PC-9 (cell line): ENCODE data around the gene CNIH3.

Source experiments
- EZH2 ChIP-seq: fragments of 200-600 bp; sonication (generic); IDR thresholded peaks from 2 replicates; pipeline ENCODE4 v1.8.0; 2017; ENCODE audit warnings: antibody characterized with exemption, low read depth
- TF ChIP-seq, protein P1 (sequence below): fragments of 200-600 bp; sonication (generic); conservative IDR thresholded peaks from 2 replicates; pipeline ENCODE4 v1.6.1; 2017; ENCODE audit warnings: mixed run types, antibody characterized with exemption, mild to moderate bottlenecking, moderate library complexity

DNA sequence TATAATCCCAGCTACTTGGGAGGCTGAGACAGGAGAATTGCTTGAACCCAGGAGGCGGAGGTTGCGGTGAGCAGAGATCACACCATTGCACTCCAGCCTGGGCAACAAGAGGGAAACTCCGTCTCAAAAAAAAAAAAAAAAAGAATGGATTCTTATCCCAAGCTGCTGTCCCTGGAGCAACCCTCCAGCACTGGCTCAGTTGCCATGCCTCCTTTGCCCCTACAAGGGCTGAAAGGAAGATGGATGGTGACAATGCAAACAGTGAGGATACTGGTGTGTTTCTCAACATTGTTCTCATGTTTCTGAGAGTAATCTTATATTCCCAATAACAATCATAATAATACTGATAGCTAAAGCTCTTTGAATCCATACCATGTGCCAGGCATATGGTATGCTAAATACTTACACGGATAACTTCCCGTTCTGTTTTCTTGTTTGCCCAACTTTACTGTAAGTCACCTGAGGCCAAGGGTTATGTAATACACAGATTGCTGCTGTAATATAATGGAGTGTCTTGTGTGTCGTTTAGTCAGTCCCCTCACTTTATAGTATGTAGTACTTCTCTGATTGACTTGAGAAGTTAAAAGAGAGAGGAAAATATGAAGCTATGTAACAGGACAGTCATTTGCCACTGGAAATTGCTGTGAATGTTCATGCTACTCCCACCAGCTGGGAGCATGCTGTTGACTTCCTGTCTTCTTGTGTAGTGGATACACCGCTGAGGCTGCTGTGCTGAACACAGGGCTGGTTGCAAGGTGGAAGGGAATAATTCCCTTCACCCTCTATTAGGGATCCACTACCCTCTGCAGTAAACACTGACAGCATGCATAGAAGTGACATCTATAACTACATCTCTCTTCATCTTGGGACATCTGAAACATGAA, 153.6 kb downstream of the CNIH3 start:
- TF ChIP-seq, protein P1, sequence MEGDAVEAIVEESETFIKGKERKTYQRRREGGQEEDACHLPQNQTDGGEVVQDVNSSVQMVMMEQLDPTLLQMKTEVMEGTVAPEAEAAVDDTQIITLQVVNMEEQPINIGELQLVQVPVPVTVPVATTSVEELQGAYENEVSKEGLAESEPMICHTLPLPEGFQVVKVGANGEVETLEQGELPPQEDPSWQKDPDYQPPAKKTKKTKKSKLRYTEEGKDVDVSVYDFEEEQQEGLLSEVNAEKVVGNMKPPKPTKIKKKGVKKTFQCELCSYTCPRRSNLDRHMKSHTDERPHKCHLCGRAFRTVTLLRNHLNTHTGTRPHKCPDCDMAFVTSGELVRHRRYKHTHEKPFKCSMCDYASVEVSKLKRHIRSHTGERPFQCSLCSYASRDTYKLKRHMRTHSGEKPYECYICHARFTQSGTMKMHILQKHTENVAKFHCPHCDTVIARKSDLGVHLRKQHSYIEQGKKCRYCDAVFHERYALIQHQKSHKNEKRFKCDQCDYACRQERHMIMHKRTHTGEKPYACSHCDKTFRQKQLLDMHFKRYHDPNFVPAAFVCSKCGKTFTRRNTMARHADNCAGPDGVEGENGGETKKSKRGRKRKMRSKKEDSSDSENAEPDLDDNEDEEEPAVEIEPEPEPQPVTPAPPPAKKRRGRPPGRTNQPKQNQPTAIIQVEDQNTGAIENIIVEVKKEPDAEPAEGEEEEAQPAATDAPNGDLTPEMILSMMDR = no peak
- no peak for TF ChIP-seq EZH2
